ENCODE results near the gene DIO3. TPM values are rescaled to one million over a fixed set of nuclear protein-coding genes. Genes with fewer than 3 reads are reported as not detected.

The DIO3 gene
- total RNA-seq, 3 donors from 2014 or later = 1.3 to 5.1 (median 1.6) TPM

DNA sequence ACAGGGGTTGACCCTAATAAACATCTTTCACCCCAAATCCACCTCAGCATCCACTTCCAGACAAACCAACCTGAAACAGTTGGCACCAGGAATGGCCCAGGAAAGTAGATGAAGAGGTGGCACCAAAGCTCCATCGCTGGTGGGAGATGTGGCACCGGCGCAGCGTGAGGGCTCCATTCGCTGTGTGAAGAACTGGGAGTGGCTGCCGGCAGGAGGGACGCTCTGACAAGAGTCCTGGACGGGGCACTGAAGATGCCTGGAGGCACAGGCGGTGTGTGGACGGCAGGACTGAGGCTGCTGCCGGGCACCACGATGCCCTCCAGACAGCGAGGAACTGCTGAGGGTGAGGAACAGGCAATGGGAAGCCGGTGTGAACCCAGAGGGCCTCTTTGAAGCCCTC is 29.3 kb downstream of the DIO3 start:
- Histone ChIP-seq H3K4me1 (no peaks in the 10 kb centered on the region), H3K27me3 (no peaks in the 10 kb centered on the region), H3K36me3 (no peaks in the 10 kb centered on the region), H3K4me3 (no peak overlapping the region), H3K27ac (no peak overlapping the region), H3K9me3 (peaks cover 0 to 5% of the 10 kb centered on the region in 2 donors)
- intact Hi-C loops (cut with DNase I; ENCODE audit: low total_unique reads) = no loop called here
- DNase-seq (ENCODE audit: low spot score in 2 of 2) = no peak
- TF ChIP-seq POLR2AphosphoS5 (IDR thresholded peaks at IDR 0.05) (no peak), POLR2A (IDR thresholded peaks at IDR 0.05) (no peak)
- TF ChIP-seq, protein P1, sequence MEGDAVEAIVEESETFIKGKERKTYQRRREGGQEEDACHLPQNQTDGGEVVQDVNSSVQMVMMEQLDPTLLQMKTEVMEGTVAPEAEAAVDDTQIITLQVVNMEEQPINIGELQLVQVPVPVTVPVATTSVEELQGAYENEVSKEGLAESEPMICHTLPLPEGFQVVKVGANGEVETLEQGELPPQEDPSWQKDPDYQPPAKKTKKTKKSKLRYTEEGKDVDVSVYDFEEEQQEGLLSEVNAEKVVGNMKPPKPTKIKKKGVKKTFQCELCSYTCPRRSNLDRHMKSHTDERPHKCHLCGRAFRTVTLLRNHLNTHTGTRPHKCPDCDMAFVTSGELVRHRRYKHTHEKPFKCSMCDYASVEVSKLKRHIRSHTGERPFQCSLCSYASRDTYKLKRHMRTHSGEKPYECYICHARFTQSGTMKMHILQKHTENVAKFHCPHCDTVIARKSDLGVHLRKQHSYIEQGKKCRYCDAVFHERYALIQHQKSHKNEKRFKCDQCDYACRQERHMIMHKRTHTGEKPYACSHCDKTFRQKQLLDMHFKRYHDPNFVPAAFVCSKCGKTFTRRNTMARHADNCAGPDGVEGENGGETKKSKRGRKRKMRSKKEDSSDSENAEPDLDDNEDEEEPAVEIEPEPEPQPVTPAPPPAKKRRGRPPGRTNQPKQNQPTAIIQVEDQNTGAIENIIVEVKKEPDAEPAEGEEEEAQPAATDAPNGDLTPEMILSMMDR (IDR thresholded peaks at IDR 0.05) = no peak

DNA sequence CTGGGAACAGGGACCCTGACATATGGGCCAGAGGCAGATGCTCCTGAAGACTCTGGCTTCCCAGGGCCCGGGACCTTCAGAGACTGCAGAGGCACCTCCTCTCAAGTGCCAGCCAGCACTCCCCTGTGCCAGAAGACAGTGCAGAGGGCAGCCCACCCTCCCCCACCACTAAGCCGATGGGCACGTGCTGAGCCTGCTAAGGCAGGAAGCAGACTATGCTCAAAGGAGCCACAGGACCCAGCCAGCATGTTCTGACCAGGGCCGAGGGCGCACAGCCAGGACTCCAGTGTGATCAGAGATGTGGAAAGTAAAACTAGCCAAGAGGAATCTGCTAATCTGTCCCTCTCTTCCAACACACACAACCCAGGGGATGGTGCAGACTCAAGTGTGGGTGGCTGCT is 29.8 kb downstream of the DIO3 start:
- no peak overlapping the region for H3K4me3 ChIP-seq
- no peak overlapping the region for H3K27ac ChIP-seq
- no peaks in the 10 kb centered on the region for H3K4me1 ChIP-seq
- no peaks in the 10 kb centered on the region for H3K27me3 ChIP-seq
- TF ChIP-seq POLR2AphosphoS5 (IDR thresholded peaks at IDR 0.05) = no peak
- TF ChIP-seq, protein P1 (IDR thresholded peaks at IDR 0.05) = no peak
- intact Hi-C loops (cut with DNase I; ENCODE audit: low total_unique reads) = no loop called here
- peaks cover 0 to 5% of the 10 kb centered on the region in 2 donors for H3K9me3 ChIP-seq
- no peak for DNase-seq (ENCODE audit: low spot score in 2 of 2)
- H3K36me3 ChIP-seq = no peaks in the 10 kb centered on the region

DNA sequence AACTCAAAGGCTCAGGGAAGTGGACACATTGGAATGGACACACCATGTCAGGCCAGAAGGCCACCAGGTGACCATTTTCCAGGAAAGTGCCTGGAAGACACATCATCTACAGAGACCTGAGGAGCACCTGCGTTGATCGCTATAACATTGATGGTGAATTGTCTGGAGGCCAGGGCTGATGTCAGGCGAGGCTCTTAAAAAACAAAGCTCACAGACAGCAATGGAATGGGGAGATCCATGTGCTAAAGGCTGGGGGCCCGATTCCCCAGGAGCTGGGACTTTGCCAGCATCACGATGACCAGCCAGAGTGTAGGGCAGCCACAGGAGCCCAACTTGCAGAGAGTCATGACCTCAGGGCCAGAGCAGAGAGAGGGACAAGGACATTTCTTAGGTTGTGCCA is 30.3 kb downstream of the DIO3 start:
- H3K27ac ChIP-seq = no peak overlapping the region
- no peaks in the 10 kb centered on the region for H3K27me3 ChIP-seq
- DNase-seq (ENCODE audit: low spot score in 2 of 2) = no peak
- TF ChIP-seq POLR2A (IDR thresholded peaks at IDR 0.05) = no peak
- TF ChIP-seq POLR2AphosphoS5 (IDR thresholded peaks at IDR 0.05) = no peak
- TF ChIP-seq, protein P1 (IDR thresholded peaks at IDR 0.05) = no peak
- H3K9me3 ChIP-seq = peaks cover 0 to 5% of the 10 kb centered on the region in 2 donors
- no peaks in the 10 kb centered on the region for H3K36me3 ChIP-seq
- no peaks in the 10 kb centered on the region for H3K4me1 ChIP-seq
- H3K4me3 ChIP-seq = no peak overlapping the region
- intact Hi-C loops (cut with DNase I; ENCODE audit: low total_unique reads) = no loop called here

DNA sequence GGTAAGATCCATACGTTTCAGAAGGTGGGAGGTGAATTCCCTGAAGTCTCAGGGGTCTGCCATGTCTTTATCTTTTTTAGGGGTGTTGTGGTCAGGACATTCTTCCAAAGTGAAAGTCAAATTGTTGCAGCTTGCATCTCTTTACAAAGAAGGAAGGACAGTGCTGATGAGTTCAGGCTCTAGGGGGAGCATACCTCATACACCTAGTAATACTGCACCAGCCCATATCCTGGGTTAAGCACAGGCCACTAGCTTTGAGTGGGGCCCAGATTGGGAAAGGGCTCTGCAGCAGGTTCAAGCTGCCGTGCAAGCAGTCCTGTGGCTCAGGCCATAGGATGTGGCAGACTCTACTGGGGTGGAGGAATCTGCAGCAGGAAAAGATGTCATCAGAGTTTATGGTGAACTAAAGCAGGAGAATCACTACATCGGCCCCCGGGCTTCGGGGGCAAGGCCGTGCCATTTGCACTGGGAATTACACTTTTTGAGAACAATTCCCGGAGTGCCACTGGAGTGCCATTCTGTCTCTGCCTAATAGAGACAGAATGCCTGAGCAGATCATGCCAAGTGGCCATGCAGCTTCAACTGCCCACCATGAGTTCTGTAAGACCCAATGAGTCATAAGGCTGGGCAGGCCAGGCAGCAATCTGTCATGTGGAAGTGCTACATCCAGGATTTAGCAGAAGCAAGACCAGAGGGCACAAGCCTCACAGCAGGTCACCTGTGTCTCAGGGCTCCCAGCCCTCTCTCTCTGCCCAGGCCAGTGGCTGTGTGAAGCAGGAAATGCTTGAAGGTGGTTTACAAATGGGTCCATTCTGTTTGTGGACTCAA is 32.3 kb downstream of the DIO3 start:
- no peak for DNase-seq (ENCODE audit: low spot score in 2 of 2)
- intact Hi-C loops (cut with DNase I; ENCODE audit: low total_unique reads) = no loop called here
- TF ChIP-seq POLR2AphosphoS5 (IDR thresholded peaks at IDR 0.05) (no peak), POLR2A (IDR thresholded peaks at IDR 0.05) (no peak)
- TF ChIP-seq, protein P1 (IDR thresholded peaks at IDR 0.05) = no peak
- Histone ChIP-seq H3K27me3 (no peaks in the 10 kb centered on the region), H3K4me3 (no peak overlapping the region), H3K27ac (no peak overlapping the region), H3K36me3 (no peaks in the 10 kb centered on the region), H3K9me3 (peaks cover 0 to 5% of the 10 kb centered on the region in 2 donors), H3K4me1 (no peaks in the 10 kb centered on the region)

DNA sequence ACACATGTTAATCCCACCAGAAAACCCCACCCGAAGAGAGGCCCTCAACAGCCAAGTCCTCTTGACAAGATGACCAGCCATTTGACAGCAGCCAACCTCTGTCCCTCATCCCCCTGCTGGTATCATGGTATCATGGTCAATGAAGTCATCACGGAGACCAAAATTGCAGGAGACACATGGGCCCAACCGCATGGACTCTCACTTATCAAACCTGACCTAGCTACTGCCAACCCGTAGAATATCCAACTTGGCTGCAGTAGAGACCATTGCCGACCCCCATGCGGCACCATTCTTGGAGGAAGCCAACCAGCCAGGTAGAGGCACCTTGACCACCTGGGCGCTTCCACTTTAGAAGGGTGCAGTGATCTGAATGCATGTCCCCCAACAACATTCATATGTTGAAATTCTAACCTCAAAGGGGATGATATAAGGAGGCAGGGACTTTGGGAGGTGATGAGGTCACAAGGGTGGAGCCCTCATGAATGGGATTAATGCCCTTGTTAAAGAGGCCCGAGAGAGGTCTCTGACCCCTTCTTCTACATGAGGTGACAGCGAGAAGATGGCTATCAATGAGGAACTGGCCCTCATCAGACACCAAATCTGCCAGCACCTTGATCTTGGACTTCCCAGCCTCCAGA is 33.3 kb downstream of the DIO3 start:
- intact Hi-C loops (cut with DNase I; ENCODE audit: low total_unique reads) = no loop called here
- DNase-seq (ENCODE audit: low spot score in 2 of 2) = no peak

More for the DNA sequence above, 33.3 kb downstream of the DIO3 start:
- Histone ChIP-seq H3K4me1 (no peaks in the 10 kb centered on the region), H3K27ac (no peak overlapping the region), H3K9me3 (peaks cover 0 to 5% of the 10 kb centered on the region in 2 donors), H3K36me3 (no peaks in the 10 kb centered on the region), H3K4me3 (no peak overlapping the region), H3K27me3 (no peaks in the 10 kb centered on the region)
- TF ChIP-seq POLR2AphosphoS5 (IDR thresholded peaks at IDR 0.05) (no peak), POLR2A (IDR thresholded peaks at IDR 0.05) (no peak)
- TF ChIP-seq, protein P1 (IDR thresholded peaks at IDR 0.05) = no peak

All from breast epithelium (tissue), 4 donors.